ENCODE measurements around the gene CPSF4L. TPM values are rescaled to one million over a fixed set of nuclear protein-coding genes. Genes with fewer than 3 reads are reported as not detected.

The CPSF4L gene
- total and polyA plus RNA-seq, 2 of the 13 experiments (the other 11 are each of a cell fraction or from before 2014, with no cell fraction given) = 0.73 to 1.6 TPM

GRCh38 chr17:73269791-73270190 lies 8.1 kb upstream of the CPSF4L start (continued):
- no peak for TF ChIP-seq ZNF407 (CRISPR knock-in tag; IDR thresholded peaks at IDR 0.05; ENCODE audit: not compliant biosample characterization)
- TF ChIP-seq NR1H2 (CRISPR knock-in tag; IDR thresholded peaks at IDR 0.05; ENCODE audit: borderline replicate concordance, low read depth) = no peak
- peak; percentile 98 for TF ChIP-seq ZNF543 (CRISPR knock-in tag; IDR thresholded peaks at IDR 0.05)
- TF ChIP-seq TFDP1 (CRISPR knock-in tag; IDR thresholded peaks at IDR 0.05; ENCODE audit: borderline replicate concordance) = no peak
- TF ChIP-seq BCL6 (CRISPR knock-in tag; IDR thresholded peaks at IDR 0.05) = no peak
- TF ChIP-seq EED (CRISPR knock-in tag; IDR thresholded peaks at IDR 0.05) = no peak

Data from HepG2 (cell line).